DOHH2 (cell line): ENCODE results near the gene MAPK8IP1.

Source experiments
- H3F3A ChIP-seq: fragments of 200-600 bp; sonication (generic), shearing (Covaris generic); 2 replicates; pipeline ENCODE4 v1.6.0; 2016; ENCODE audit warnings: antibody characterized with exemption, mild to moderate bottlenecking; ENCODE audit not compliant: control insufficient read depth, insufficient read depth
- H3K27ac ChIP-seq: fragments of 200-600 bp; sonication (generic); 2 replicates; pipeline ENCODE4 v1.5.1; 2014; ENCODE audit warnings: low read depth, mild to moderate bottlenecking, low read length, moderate library complexity
- H3K27me3 ChIP-seq: fragments of 200-600 bp; sonication (generic); 2 replicates; pipeline ENCODE4 v1.6.1; 2014; ENCODE audit warnings: mild to moderate bottlenecking, low read length, mixed read lengths; ENCODE audit not compliant: control insufficient read depth
- H3K36me3 ChIP-seq: fragments of 200-600 bp; sonication (generic); 2 replicates; pipeline ENCODE4 v1.6.1; 2014; ENCODE audit warnings: mild to moderate bottlenecking, low read length, moderate library complexity, mixed read lengths; ENCODE audit not compliant: control insufficient read depth
- H3K4me1 ChIP-seq: fragments of 200-600 bp; sonication (generic); 2 replicates; pipeline ENCODE4 v1.6.1; 2014; ENCODE audit warnings: mild to moderate bottlenecking, low read length, mixed read lengths; ENCODE audit not compliant: control insufficient read depth
- H3K4me2 ChIP-seq: fragments of 200-600 bp; sonication (generic); 2 replicates; pipeline ENCODE4 v1.6.0; 2014; ENCODE audit warnings: mild to moderate bottlenecking, low read length, moderate library complexity
- H3K4me3 ChIP-seq: fragments of 200-600 bp; sonication (generic); 2 replicates; pipeline ENCODE4 v1.5.1; 2014; ENCODE audit warnings: mild to moderate bottlenecking, low read length, mixed read lengths
- H3K79me2 ChIP-seq: fragments of 200-600 bp; sonication (generic); 2 replicates; pipeline ENCODE4 v1.6.1; 2014; ENCODE audit warnings: mild to moderate bottlenecking, low read length, mixed read lengths; ENCODE audit not compliant: control insufficient read depth
- H3K9me2 ChIP-seq: fragments of 200-600 bp; sonication (generic); replicated peaks from 2 replicates; pipeline ENCODE4 v1.6.1; 2014; ENCODE audit warnings: mild to moderate bottlenecking, low read length, mixed read lengths; ENCODE audit not compliant: control insufficient read depth
- H3K9me3 ChIP-seq: fragments of 200-600 bp; sonication (generic); 2 replicates; pipeline ENCODE4 v1.6.1; 2014; ENCODE audit warnings: antibody characterized with exemption, low read length, mixed read lengths; ENCODE audit not compliant: control insufficient read depth, insufficient read depth
- H4K20me1 ChIP-seq: fragments of 200-600 bp; sonication (generic); 2 replicates; pipeline ENCODE4 v1.6.0; 2014; ENCODE audit warnings: low read depth, mild to moderate bottlenecking, antibody characterized with exemption, low read length, moderate library complexity; ENCODE audit not compliant: control insufficient read depth, insufficient read depth
- CTCF ChIP-seq: fragments of 200-600 bp; sonication (generic); IDR thresholded peaks from one replicate; pipeline ENCODE4 v1.5.1; 2014; ENCODE audit warnings: antibody characterized with exemption, mild to moderate bottlenecking, low read depth, low read length; ENCODE audit not compliant: poor library complexity, severe bottlenecking
- EZH2phosphoT487 ChIP-seq: fragments of 200-600 bp; sonication (generic); IDR thresholded peaks from 2 replicates; pipeline ENCODE4 v1.6.1; 2017; ENCODE audit warnings: borderline replicate concordance, mild to moderate bottlenecking, antibody characterized with exemption, low read length, moderate library complexity, mixed read lengths

The MAPK8IP1 gene

GRCh38 chr11:45855308-45855707, 30.1 kb upstream of the MAPK8IP1 start:
- peaks cover 37% of the 10 kb centered on the region for H3K79me2 ChIP-seq
- H4K20me1 ChIP-seq, result peaks cover 21% of the 10 kb centered on the region
- no peak overlapping the region for H3K27ac ChIP-seq
- peaks cover 29% of the 10 kb centered on the region for H3K36me3 ChIP-seq
- no peaks in the 10 kb centered on the region for H3K27me3 ChIP-seq
- peaks cover 26% of the 10 kb centered on the region for H3K4me1 ChIP-seq
- no peak overlapping the region for H3K4me3 ChIP-seq
- no peaks in the 10 kb centered on the region for H3F3A ChIP-seq
- H3K9me2 ChIP-seq, result no peaks in the 10 kb centered on the region
- no peak for TF ChIP-seq EZH2phosphoT487
- no peak for TF ChIP-seq CTCF
- H3K9me3 ChIP-seq, result no peaks in the 10 kb centered on the region
- no peak overlapping the region for H3K4me2 ChIP-seq

GRCh38 chr11:45856044-45856468, 29.4 kb upstream of the MAPK8IP1 start:
- Histone ChIP-seq H3K4me1 (peaks cover 22% of the 10 kb centered on the region), H3K27me3 (no peaks in the 10 kb centered on the region), H3K79me2 (peaks cover 30% of the 10 kb centered on the region), H3K27ac (no peak overlapping the region), H3K4me3 (no peak overlapping the region), H3K9me2 (no peaks in the 10 kb centered on the region), H3K9me3 (no peaks in the 10 kb centered on the region), H3K4me2 (no peak overlapping the region), H3K36me3 (peaks cover 35% of the 10 kb centered on the region), H3F3A (no peaks in the 10 kb centered on the region), H4K20me1 (peaks cover 16% of the 10 kb centered on the region; the same call in 1 of the 2 replicates)
- TF ChIP-seq EZH2phosphoT487 (no peak), CTCF (no peak)

- no peak overlapping the region for H3K27ac ChIP-seq
- H3K4me2 ChIP-seq, result no peak overlapping the region
- no peak overlapping the region for H3K4me3 ChIP-seq
- peaks cover 5% of the 10 kb centered on the region; the same call in 1 of the 2 replicates for H4K20me1 ChIP-seq
- H3K36me3 ChIP-seq, result peaks cover 54% of the 10 kb centered on the region
- TF ChIP-seq EZH2phosphoT487, result no peak
- no peak for TF ChIP-seq CTCF
- H3K4me1 ChIP-seq, result peaks cover 6% of the 10 kb centered on the region
- H3F3A ChIP-seq, result no peaks in the 10 kb centered on the region
- H3K79me2 ChIP-seq, result peaks cover 13% of the 10 kb centered on the region
- no peaks in the 10 kb centered on the region for H3K9me2 ChIP-seq
- no peaks in the 10 kb centered on the region for H3K27me3 ChIP-seq
- no peaks in the 10 kb centered on the region for H3K9me3 ChIP-seq
These were observed 27.4 kb upstream of the MAPK8IP1 start for GRCh38 chr11:45857961-45858474.
